ENCODE results near the gene PARP8.

Gene PARP8

DNA sequence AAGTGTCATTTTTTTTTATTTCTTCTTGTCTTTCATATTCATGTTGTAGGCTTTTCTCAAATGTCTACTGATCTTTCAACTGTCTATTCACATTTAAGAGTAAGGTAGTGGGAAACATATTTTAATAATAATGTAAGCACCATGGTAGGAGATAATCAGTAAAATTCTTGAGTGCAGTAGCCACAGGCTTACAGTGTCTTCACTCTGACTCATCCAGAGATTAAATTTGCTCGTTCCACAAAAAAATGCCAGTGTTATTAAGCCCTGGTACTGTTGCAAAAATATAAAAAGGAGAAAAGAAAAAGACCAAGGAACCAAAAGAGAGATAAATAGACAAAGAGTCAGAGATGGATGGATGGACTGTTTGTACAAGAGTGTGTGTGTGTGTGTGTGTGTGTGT lies 43.0 kb downstream of the PARP8 start:
- H3K27ac ChIP-seq = no peak overlapping the region
- TF ChIP-seq, protein P1, sequence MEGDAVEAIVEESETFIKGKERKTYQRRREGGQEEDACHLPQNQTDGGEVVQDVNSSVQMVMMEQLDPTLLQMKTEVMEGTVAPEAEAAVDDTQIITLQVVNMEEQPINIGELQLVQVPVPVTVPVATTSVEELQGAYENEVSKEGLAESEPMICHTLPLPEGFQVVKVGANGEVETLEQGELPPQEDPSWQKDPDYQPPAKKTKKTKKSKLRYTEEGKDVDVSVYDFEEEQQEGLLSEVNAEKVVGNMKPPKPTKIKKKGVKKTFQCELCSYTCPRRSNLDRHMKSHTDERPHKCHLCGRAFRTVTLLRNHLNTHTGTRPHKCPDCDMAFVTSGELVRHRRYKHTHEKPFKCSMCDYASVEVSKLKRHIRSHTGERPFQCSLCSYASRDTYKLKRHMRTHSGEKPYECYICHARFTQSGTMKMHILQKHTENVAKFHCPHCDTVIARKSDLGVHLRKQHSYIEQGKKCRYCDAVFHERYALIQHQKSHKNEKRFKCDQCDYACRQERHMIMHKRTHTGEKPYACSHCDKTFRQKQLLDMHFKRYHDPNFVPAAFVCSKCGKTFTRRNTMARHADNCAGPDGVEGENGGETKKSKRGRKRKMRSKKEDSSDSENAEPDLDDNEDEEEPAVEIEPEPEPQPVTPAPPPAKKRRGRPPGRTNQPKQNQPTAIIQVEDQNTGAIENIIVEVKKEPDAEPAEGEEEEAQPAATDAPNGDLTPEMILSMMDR (conservative IDR thresholded peaks at IDR 0.05) = no peak

DNA sequence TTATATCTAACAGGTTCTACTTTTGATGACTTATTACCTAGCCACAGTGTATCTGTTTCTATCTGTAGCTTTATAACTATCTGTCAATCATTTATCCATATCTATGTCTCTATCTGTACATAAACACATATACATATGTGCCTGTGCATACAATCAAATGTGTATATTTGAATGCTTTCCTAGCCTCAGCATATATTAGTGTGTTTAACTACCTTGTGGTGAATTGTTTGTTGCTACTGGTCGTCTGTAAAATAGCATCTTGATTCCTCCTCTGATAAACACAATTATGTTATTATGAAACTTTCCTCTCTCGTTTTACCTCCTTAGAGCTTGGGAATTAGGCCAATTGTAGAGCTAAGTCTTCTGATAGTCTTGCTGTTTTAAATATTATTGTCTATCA lies 44.4 kb downstream of the PARP8 start:
- H3K27ac ChIP-seq = peak overlapping the region; percentile 54
- TF ChIP-seq, protein P1 (conservative IDR thresholded peaks at IDR 0.05) = no peak

DNA sequence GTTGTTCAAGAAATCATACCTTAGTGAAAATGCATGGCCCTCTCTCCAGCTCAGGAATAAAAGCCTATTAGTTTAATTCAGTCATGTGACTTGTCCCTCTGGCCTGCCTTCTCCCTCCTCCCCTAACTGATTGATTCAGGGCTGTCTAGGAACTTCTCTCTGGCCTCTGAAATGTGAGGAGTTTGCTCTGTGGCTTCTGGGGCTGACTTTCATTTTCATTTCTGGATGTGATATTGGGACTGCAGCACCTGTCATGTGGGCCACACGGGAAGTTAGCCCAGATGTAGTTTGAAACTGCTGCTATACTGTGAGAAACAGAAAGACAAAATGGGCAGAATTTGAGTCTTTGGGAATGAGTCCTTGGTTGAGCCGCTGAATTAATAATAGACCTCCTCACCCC lies 44.8 kb downstream of the PARP8 start:
- TF ChIP-seq, protein P1 (conservative IDR thresholded peaks at IDR 0.05) = no peak

DNA sequence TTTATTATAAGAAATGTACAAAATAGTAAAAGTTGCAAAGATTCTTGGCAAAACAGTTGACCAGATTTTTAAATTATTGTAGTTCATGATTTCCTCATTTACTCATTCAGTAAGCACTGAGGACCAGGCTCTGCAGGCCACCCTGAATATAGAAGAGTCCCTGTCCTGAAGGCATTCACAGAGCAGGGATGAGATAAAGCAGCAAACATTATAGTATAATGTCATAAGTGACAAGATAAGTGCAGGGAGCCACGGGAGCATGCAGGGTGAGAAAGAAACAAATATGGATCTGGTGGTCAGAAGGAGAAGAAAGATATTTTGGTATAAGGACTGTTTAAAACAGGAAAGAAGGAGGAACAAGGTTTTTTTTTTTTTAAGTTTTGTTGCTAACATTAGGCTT lies 46.0 kb downstream of the PARP8 start:
- TF ChIP-seq, protein P1 (conservative IDR thresholded peaks at IDR 0.05) = no peak
- H3K27ac ChIP-seq = no peak overlapping the region; the same call in 1 of the 2 replicates

More for the DNA sequence above, 44.8 kb downstream of the PARP8 start:
- H3K27ac ChIP-seq = peak overlapping the region; percentile 54

DNA sequence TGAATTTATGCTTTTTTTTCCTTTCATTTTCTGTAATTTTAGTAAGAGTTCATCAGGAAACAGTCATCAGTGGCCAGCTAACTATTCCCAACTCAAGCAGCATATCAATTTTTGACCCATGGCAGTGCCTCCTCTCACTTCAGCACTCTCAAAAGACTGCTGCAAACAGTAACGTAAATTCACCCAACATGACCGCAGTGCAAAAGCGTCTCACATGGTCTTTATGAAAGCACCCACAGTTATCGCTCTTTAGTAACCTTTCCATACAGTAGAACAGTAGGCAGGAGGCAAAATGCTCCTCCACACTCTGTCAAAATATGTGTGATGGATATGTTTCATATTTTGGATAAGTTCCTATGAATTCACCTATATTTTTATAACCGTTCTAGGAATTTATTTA lies 48.6 kb downstream of the PARP8 start:
- TF ChIP-seq, protein P1 (conservative IDR thresholded peaks at IDR 0.05) = no peak

DNA sequence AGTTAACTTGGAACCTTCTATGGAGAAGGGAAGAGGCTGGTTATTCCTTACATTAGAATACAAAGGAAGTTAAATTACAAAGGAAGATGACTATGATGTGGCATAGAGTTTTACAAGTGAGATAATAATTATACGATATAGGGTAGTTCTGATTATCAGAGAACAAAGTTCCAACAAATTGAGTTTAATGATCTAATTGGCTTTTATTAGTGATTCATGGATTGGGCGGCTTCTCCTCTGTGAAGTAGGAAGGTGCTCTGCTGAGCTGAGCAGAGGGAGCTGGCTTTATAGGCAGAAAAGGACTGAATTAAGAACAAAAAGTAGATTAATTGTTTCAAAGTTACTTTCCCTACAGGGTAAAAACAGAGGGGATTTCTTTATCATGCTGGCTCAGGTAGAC lies 49.7 kb downstream of the PARP8 start:
- H3K27ac ChIP-seq = no peak overlapping the region
- TF ChIP-seq, protein P1 (conservative IDR thresholded peaks at IDR 0.05) = no peak

More for the DNA sequence above, 48.6 kb downstream of the PARP8 start:
- no peak overlapping the region for H3K27ac ChIP-seq

DNA sequence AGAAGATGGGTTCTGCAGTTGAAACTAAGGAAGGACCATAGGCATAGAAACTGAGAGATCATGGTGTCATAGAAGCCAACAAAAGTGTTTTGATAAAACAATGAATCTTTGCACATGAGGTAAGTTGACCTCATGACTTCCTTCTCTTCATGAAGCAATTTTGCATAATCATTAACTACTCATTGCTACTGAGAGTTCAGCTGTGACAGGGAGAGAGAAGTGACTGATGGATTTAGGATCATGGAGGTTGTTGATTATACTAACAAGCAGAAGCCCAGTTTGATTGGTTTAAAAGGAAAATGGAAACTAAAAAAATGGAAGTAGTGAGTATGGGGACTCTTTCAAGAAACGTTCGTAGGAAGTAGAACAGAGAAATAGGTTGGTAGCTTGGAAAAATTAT lies 51.2 kb downstream of the PARP8 start:
- TF ChIP-seq, protein P1 (conservative IDR thresholded peaks at IDR 0.05) = no peak
- H3K27ac ChIP-seq = no peak overlapping the region
